Central memory CD8-positive, alpha-beta T cell (primary cell): Measurements from ENCODE around the gene TLE5.

Experiments used
- ATAC-seq: fragments of 150-1000 bp; cut with Tn5 transposase; replicated peaks from 2 replicates; pipeline ENCODE4 v1.10.0; 2022; ENCODE audit warnings: mild to moderate bottlenecking, moderate FRiP score, moderate number of reproducible peaks; ENCODE audit not compliant: poor library complexity, severe bottlenecking; ENCODE audit errors: extremely low read depth
- DNase-seq, 2 donors: peaks; one replicate each; pipeline ENCODE4 v3.0.0; 2021; ENCODE audit warnings: low spot score in 2 of 2
- H3K27ac Mint-ChIP-seq: one replicate; pipeline ENCODE4 v1.8.0; 2022; ENCODE audit warnings: low read depth, mild to moderate bottlenecking, moderate library complexity, mixed read lengths
- H3K27me3 Mint-ChIP-seq: one replicate; pipeline ENCODE4 v1.8.0; 2022; ENCODE audit warnings: mixed read lengths
- H3K36me3 Mint-ChIP-seq: one replicate; pipeline ENCODE4 v1.8.0; 2022; ENCODE audit warnings: mild to moderate bottlenecking, moderate library complexity, mixed read lengths; ENCODE audit not compliant: insufficient read depth
- H3K4me1 Mint-ChIP-seq: one replicate; pipeline ENCODE4 v1.8.0; 2022; ENCODE audit warnings: mixed read lengths
- H3K4me3 Mint-ChIP-seq: one replicate; pipeline ENCODE4 v1.8.0; 2022; ENCODE audit warnings: mild to moderate bottlenecking, moderate library complexity, mixed read lengths
- H3K9me3 Mint-ChIP-seq: one replicate; pipeline ENCODE4 v1.8.0; 2022; ENCODE audit warnings: mixed read lengths

The TLE5 gene

GRCh38 chr19:3033595-3034405, 28.5 kb downstream of the TLE5 start:
- ATAC-seq (no peak), DNase-seq (no peak)
- Mint-ChIP-seq H3K4me1 (peaks cover 24% of the 10 kb centered on the region), H3K9me3 (no peaks in the 10 kb centered on the region), H3K36me3 (peaks cover 25% of the 10 kb centered on the region), H3K27ac (no peak overlapping the region), H3K27me3 (no peaks in the 10 kb centered on the region), H3K4me3 (peak overlapping the region; percentile 89)

GRCh38 chr19:3031607-3031867, 30.8 kb downstream of the TLE5 start:
- Mint-ChIP-seq H3K9me3 (no peaks in the 10 kb centered on the region), H3K27ac (no peak overlapping the region), H3K27me3 (no peaks in the 10 kb centered on the region), H3K4me1 (peaks cover 34% of the 10 kb centered on the region), H3K4me3 (no peak overlapping the region), H3K36me3 (peaks cover 22% of the 10 kb centered on the region)
- ATAC-seq, result no peak
- no peak for DNase-seq

GRCh38 chr19:3029065-3029923, 33.0 kb downstream of the TLE5 start, which contains the start of gene TLE2:
TSS of gene TLE2 (minus strand) at chr19:3029280. CDS start at chr19:3028904, 376 bp downstream.
- DNase-seq (no peak), ATAC-seq (peak; percentile 66)
- Mint-ChIP-seq H3K36me3 (peaks cover 1% of the 10 kb centered on the region), H3K4me1 (peaks cover 24% of the 10 kb centered on the region), H3K27me3 (no peaks in the 10 kb centered on the region), H3K27ac (peak within 1 kb of the TSS; percentile 16), H3K9me3 (no peaks in the 10 kb centered on the region), H3K4me3 (peak within 1 kb of the TSS; percentile 72)

GRCh38 chr19:3028305-3029064, 33.8 kb downstream of the TLE5 start:
- Mint-ChIP-seq H3K4me3 (peak overlapping the region; percentile 72), H3K4me1 (peaks cover 22% of the 10 kb centered on the region), H3K36me3 (no peaks in the 10 kb centered on the region), H3K9me3 (no peaks in the 10 kb centered on the region), H3K27me3 (no peaks in the 10 kb centered on the region), H3K27ac (no peak overlapping the region)
- ATAC-seq (no peak), DNase-seq (no peak)

GRCh38 chr19:3027981-3028304, 34.4 kb downstream of the TLE5 start:
- no peaks in the 10 kb centered on the region for H3K27me3 Mint-ChIP-seq
- H3K36me3 Mint-ChIP-seq, result no peaks in the 10 kb centered on the region
- peak overlapping the region; percentile 72 for H3K4me3 Mint-ChIP-seq
- H3K4me1 Mint-ChIP-seq, result peaks cover 22% of the 10 kb centered on the region
- H3K9me3 Mint-ChIP-seq, result no peaks in the 10 kb centered on the region
- ATAC-seq (no peak), DNase-seq (no peak)
- H3K27ac Mint-ChIP-seq, result no peak overlapping the region

GRCh38 chr19:3027292-3027691, 35.0 kb downstream of the TLE5 start:
- no peaks in the 10 kb centered on the region for H3K27me3 Mint-ChIP-seq

GRCh38 chr19:3026768-3027167, 35.5 kb downstream of the TLE5 start:
- Mint-ChIP-seq H3K9me3 (no peaks in the 10 kb centered on the region), H3K4me1 (peaks cover 22% of the 10 kb centered on the region), H3K27me3 (no peaks in the 10 kb centered on the region), H3K4me3 (no peak overlapping the region), H3K27ac (no peak overlapping the region), H3K36me3 (no peaks in the 10 kb centered on the region)
- no peak for ATAC-seq
- no peak for DNase-seq

More at GRCh38 chr19:3027292-3027691, 35.0 kb downstream of the TLE5 start:
- DNase-seq, result no peak
- Mint-ChIP-seq H3K4me1 (peaks cover 22% of the 10 kb centered on the region), H3K27ac (no peak overlapping the region), H3K4me3 (peak overlapping the region; percentile 31), H3K36me3 (no peaks in the 10 kb centered on the region), H3K9me3 (no peaks in the 10 kb centered on the region)
- no peak for ATAC-seq

- Mint-ChIP-seq H3K4me3 (no peak overlapping the region), H3K9me3 (no peaks in the 10 kb centered on the region), H3K4me1 (peaks cover 22% of the 10 kb centered on the region), H3K27ac (no peak overlapping the region), H3K27me3 (no peaks in the 10 kb centered on the region), H3K36me3 (no peaks in the 10 kb centered on the region)
- ATAC-seq (no peak), DNase-seq (no peak)
These were observed 36.8 kb downstream of the TLE5 start for GRCh38 chr19:3025549-3025886.

GRCh38 chr19:3024870-3025548, 37.3 kb downstream of the TLE5 start:
- H3K27me3 Mint-ChIP-seq, result no peaks in the 10 kb centered on the region
- peaks cover 18% of the 10 kb centered on the region for H3K4me1 Mint-ChIP-seq
- ATAC-seq (no peak), DNase-seq (no peak)
- no peaks in the 10 kb centered on the region for H3K36me3 Mint-ChIP-seq
- H3K27ac Mint-ChIP-seq, result no peak overlapping the region
- H3K4me3 Mint-ChIP-seq, result peak overlapping the region; percentile 18
- no peaks in the 10 kb centered on the region for H3K9me3 Mint-ChIP-seq

GRCh38 chr19:3024509-3024869, 37.8 kb downstream of the TLE5 start:
- no peak for ATAC-seq
- Mint-ChIP-seq H3K27ac (no peak overlapping the region), H3K36me3 (no peaks in the 10 kb centered on the region), H3K4me3 (peak overlapping the region; percentile 18), H3K4me1 (peaks cover 16% of the 10 kb centered on the region), H3K9me3 (no peaks in the 10 kb centered on the region), H3K27me3 (no peaks in the 10 kb centered on the region)
- DNase-seq, result no peak

GRCh38 chr19:3020321-3020960, 41.9 kb downstream of the TLE5 start:
- Mint-ChIP-seq H3K27ac (no peak overlapping the region), H3K36me3 (peaks cover 2% of the 10 kb centered on the region), H3K4me3 (no peak overlapping the region), H3K4me1 (peaks cover 6% of the 10 kb centered on the region), H3K9me3 (no peaks in the 10 kb centered on the region), H3K27me3 (no peaks in the 10 kb centered on the region)
- DNase-seq, result no peak
- ATAC-seq, result no peak
